GM23338 (cell line): ENCODE measurements around the gene ABI1. TPM values are rescaled to one million over a fixed set of nuclear protein-coding genes. Genes with fewer than 3 reads are reported as not detected.

ENCODE experiments used
- EZH2phosphoT487 ChIP-seq: fragments of 200-600 bp; sonication (generic); IDR thresholded peaks from one replicate; pipeline ENCODE4 v1.8.1; 2018; ENCODE audit warnings: antibody characterized with exemption; ENCODE audit not compliant: unreplicated experiment
- NANOG ChIP-seq: IDR thresholded peaks from 2 replicates; pipeline ENCODE4 v1.6.1; 2016; ENCODE audit warnings: antibody characterized with exemption, borderline replicate concordance
- REST ChIP-seq: IDR thresholded peaks from one replicate; pipeline ENCODE4 v1.6.1; 2018; ENCODE audit warnings: antibody characterized with exemption; ENCODE audit not compliant: unreplicated experiment
- STAT1 ChIP-seq: IDR thresholded peaks from one replicate; pipeline ENCODE4 v1.6.1; 2016; ENCODE audit warnings: antibody characterized with exemption; ENCODE audit not compliant: unreplicated experiment
- ZNF114 ChIP-seq: fragments of 250-450 bp; sonication (Bioruptor Pico); IDR thresholded peaks from 2 replicates; pipeline ENCODE4 v1.5.0; 2020; ENCODE audit warnings: mild to moderate bottlenecking, moderate library complexity
- ZNF462 ChIP-seq: fragments of 250-450 bp; sonication (Bioruptor Pico); IDR thresholded peaks from 2 replicates; pipeline ENCODE4 v1.5.0; 2020; ENCODE audit warnings: mild to moderate bottlenecking, moderate library complexity
- polyA plus RNA-seq: library from polyadenylated mRNA; unstranded; fragments of >200 nt; fragmentation: Nextera tagmentation; extraction: Ambion mirVana; gene quantifications from 2 replicates; pipeline ENCODE4 v1.2.1, GENCODE V29; 2016
- total RNA-seq: library from RNA; depleted of rRNA; stranded (reverse); fragments of >200 nt; shearing (Covaris generic); gene quantifications from 2 replicates; pipeline ENCODE4 v1.2.3, GENCODE V29; 2014

Gene ABI1
- total and polyA plus RNA-seq, 2 experiments from 2014 or later, result 22.3 to 30.7 TPM

GRCh38 chr10:26860102-26860442 is 686 bp downstream of the ABI1 start (continued):
- TF ChIP-seq ZNF462 (no peak), NANOG (no peak), ZNF114 (CRISPR knock-in tag) (no peak), EZH2phosphoT487 (no peak), STAT1 (no peak), REST (no peak)
